Naive thymus-derived CD4-positive, alpha-beta T cell (primary cell): Measurements from ENCODE around the gene MAPK14. TPM values are rescaled to one million over a fixed set of nuclear protein-coding genes. Genes with fewer than 3 reads are reported as not detected.

ENCODE experiments used
- ATAC-seq: fragments of 150-1000 bp; cut with Tn5 transposase; 2 replicates; pipeline ENCODE4 v1.10.0; 2021; ENCODE audit warnings: mild to moderate bottlenecking, moderate library complexity
- CTCF ChIA-PET: fragments of 350-600 bp; sonication (Branson Sonifier 250); formaldehyde crosslinking; loops from one replicate; lab custom pipeline; 2021; ENCODE audit warnings: antibody characterized with exemption; lab: Charles Lee
- POLR2A ChIA-PET: fragments of 350-600 bp; sonication (Branson Sonifier 250); formaldehyde crosslinking; loops from one replicate; lab custom pipeline; 2021; ENCODE audit warnings: antibody characterized with exemption, inconsistent platforms; lab: Charles Lee
- DNase-seq, 9 donors: peaks; one replicate each; pipeline versions ENCODE4 v3.0.0 to v3.0.0-alpha.2; 2020 to 2022; ENCODE audit warnings: mixed read lengths in 1 of 9
- H3K27ac ChIP-seq: one replicate; pipeline ENCODE4 v1.7.0; 2013; ENCODE audit warnings: mild to moderate bottlenecking, low read depth, low read length, moderate library complexity
- H3K27me3 ChIP-seq, 2 donors: one replicate each; pipeline ENCODE4 v1.7.0; 2013; ENCODE audit warnings: low read length in 2 of 2, mild to moderate bottlenecking in 2 of 2, moderate library complexity in 2 of 2; ENCODE audit not compliant: control insufficient read depth in 2 of 2, insufficient read depth in 2 of 2
- H3K36me3 ChIP-seq, 3 experiments: 1 replicate in 2 of 3; 2 replicates in 1 of 3; pipeline ENCODE4 v1.7.0; 2013; ENCODE audit warnings: low read length in 3 of 3, mild to moderate bottlenecking in 3 of 3, moderate library complexity in 1 of 3; ENCODE audit not compliant: insufficient read depth in 3 of 3, control insufficient read depth in 2 of 3
- H3K4me1 ChIP-seq, 2 donors: one replicate each; pipeline ENCODE4 v1.7.0; 2013; ENCODE audit warnings: low read length in 2 of 2, mild to moderate bottlenecking in 2 of 2, moderate library complexity in 1 of 2; ENCODE audit not compliant: control insufficient read depth in 2 of 2, insufficient read depth in 2 of 2
- H3K4me3 ChIP-seq: 2 replicates; pipeline ENCODE4 v1.7.0; 2013; ENCODE audit warnings: mild to moderate bottlenecking, low read length
- H3K9me3 ChIP-seq, 3 experiments: 1 replicate in 2 of 3; 2 replicates in 1 of 3; pipeline ENCODE4 v1.7.0; 2013; ENCODE audit warnings: low read length in 3 of 3; ENCODE audit not compliant: control insufficient read depth in 2 of 3
- H3K27ac Mint-ChIP-seq, 9 donors: one replicate each; pipeline ENCODE4 v1.8.0; 2020 to 2022; ENCODE audit warnings: mixed read lengths in 9 of 9, mild to moderate bottlenecking in 8 of 9, moderate library complexity in 5 of 9, inconsistent platforms in 2 of 9
- H3K27me3 Mint-ChIP-seq, 5 donors: one replicate each; pipeline ENCODE4 v1.8.0; 2021 to 2022; ENCODE audit warnings: mixed read lengths in 5 of 5, mild to moderate bottlenecking in 1 of 5
- H3K36me3 Mint-ChIP-seq, 5 donors: one replicate each; pipeline ENCODE4 v1.8.0; 2020 to 2022; ENCODE audit warnings: mixed read lengths in 5 of 5, mild to moderate bottlenecking in 3 of 5, inconsistent platforms in 1 of 5
- H3K4me1 Mint-ChIP-seq, 7 donors: one replicate each; pipeline ENCODE4 v1.8.0; 2020 to 2022; ENCODE audit warnings: mixed read lengths in 7 of 7, mild to moderate bottlenecking in 3 of 7, inconsistent platforms in 1 of 7
- H3K4me3 Mint-ChIP-seq, 10 donors: one replicate each; pipeline ENCODE4 v1.8.0; 2020 to 2022; ENCODE audit warnings: mild to moderate bottlenecking in 10 of 10, mixed read lengths in 10 of 10, moderate library complexity in 6 of 10, inconsistent platforms in 2 of 10
- H3K9me3 Mint-ChIP-seq, 11 donors: one replicate each; pipeline ENCODE4 v1.8.0; 2020 to 2022; ENCODE audit warnings: mixed read lengths in 11 of 11, mild to moderate bottlenecking in 4 of 11, inconsistent platforms in 1 of 11, moderate library complexity in 1 of 11
- intact Hi-C, 2 donors: fragments of 100-400 bp; cut with micrococcal nuclease; formaldehyde crosslinking; loops; one replicate each; pipeline ENCODE4 v1.15.1; 2023
- polyA plus RNA-seq, 2 donors: library from polyadenylated mRNA; unstranded; fragments of 300-500 nt; fragmentation: Illumina TruSeq; gene quantifications; one replicate each; pipeline ENCODE4 v1.2.3, GENCODE V29; 2021
- total RNA-seq, 6 experiments: library from RNA in 5 of 6; stranded (reverse) in 5 of 6; gene quantifications; 1 replicate in 5 of 6; 2 replicates in 1 of 6; pipeline ENCODE4 v1.2.3 and lab custom pipeline; 2021 to 2026

Gene MAPK14
- total and polyA plus RNA-seq, 7 experiments from 2014 or later = 43.2 to 81.0 (median 60.5) TPM

- Mint-ChIP-seq H3K27ac (peak overlapping the region in 7 of 9 donors; percentile 0 to 76 (median 14)), H3K4me1 (peaks cover 43 to 90% (median 78%) of the 10 kb centered on the region in 7 donors), H3K36me3 (peaks cover 0 to 16% (median 9%) of the 10 kb centered on the region in 5 donors), H3K4me3 (no peak overlapping the region), H3K9me3 (no peaks in the 10 kb centered on the region), H3K27me3 (no peaks in the 10 kb centered on the region)
- H3K36me3 ChIP-seq = no peaks in the 10 kb centered on the region
- DNase-seq = no peak
- intact Hi-C loops = loop anchor here in 1 of 2 donors (2.0 kb wide), 1 partner anchor 13 kb away; no protein-coding TSS in a partner anchor
- peaks cover 0 to 7% of the 10 kb centered on the region in 2 donors for H3K4me1 ChIP-seq
- POLR2A ChIA-PET = no interaction called here
- no peaks in the 10 kb centered on the region for H3K9me3 ChIP-seq
- no peak for ATAC-seq
- no peaks in the 10 kb centered on the region for H3K27me3 ChIP-seq
- no peak overlapping the region for H3K27ac ChIP-seq
- no peak overlapping the region for H3K4me3 ChIP-seq
- CTCF ChIA-PET = no interaction called here
Observed at GRCh38 chr6:36068012-36068392, 40.4 kb downstream of the MAPK14 start.

- ATAC-seq = no peak
- Mint-ChIP-seq H3K9me3 (no peaks in the 10 kb centered on the region), H3K4me1 (peaks cover 41 to 85% (median 78%) of the 10 kb centered on the region in 7 donors), H3K36me3 (peaks cover 0 to 18% (median 9%) of the 10 kb centered on the region in 5 donors), H3K4me3 (peak overlapping the region in 1 of 10 donors; percentile 11), H3K27me3 (no peaks in the 10 kb centered on the region), H3K27ac (peak overlapping the region in 5 of 9 donors; percentile 0 to 76 (median 54))
- Histone ChIP-seq H3K9me3 (no peaks in the 10 kb centered on the region), H3K4me1 (peaks cover 0 to 7% of the 10 kb centered on the region in 2 donors), H3K36me3 (no peaks in the 10 kb centered on the region), H3K27ac (no peak overlapping the region), H3K4me3 (no peak overlapping the region), H3K27me3 (no peaks in the 10 kb centered on the region)
- intact Hi-C loops = loop anchor here in 1 of 2 donors (2.0 kb wide), 1 partner anchor 14 kb away; no protein-coding TSS in a partner anchor
- POLR2A ChIA-PET = no interaction called here
- no peak for DNase-seq
- CTCF ChIA-PET = no interaction called here
Observed at GRCh38 chr6:36068586-36068985, 41.0 kb downstream of the MAPK14 start.

- Mint-ChIP-seq H3K27me3 (no peaks in the 10 kb centered on the region), H3K36me3 (peaks cover 0 to 20% (median 8%) of the 10 kb centered on the region in 5 donors), H3K27ac (peak overlapping the region in 2 of 9 donors; percentile 35 to 76), H3K4me3 (no peak overlapping the region), H3K4me1 (peaks cover 36 to 75% (median 68%) of the 10 kb centered on the region in 7 donors), H3K9me3 (no peaks in the 10 kb centered on the region)
- Histone ChIP-seq H3K4me3 (no peak overlapping the region), H3K27ac (no peak overlapping the region), H3K36me3 (no peaks in the 10 kb centered on the region), H3K9me3 (no peaks in the 10 kb centered on the region), H3K27me3 (no peaks in the 10 kb centered on the region), H3K4me1 (peaks cover 0 to 7% of the 10 kb centered on the region in 2 donors)
- CTCF ChIA-PET = interaction anchor here (2.7 kb wide), 1 partner anchor 42 kb away, joined by 10 read pairs; the partner anchor contains the start of gene MAPK14
- intact Hi-C loops = loop anchor here in 1 of 2 donors (2.0 kb wide), 1 partner anchor 15 kb away; no protein-coding TSS in a partner anchor
- POLR2A ChIA-PET = no interaction called here
- DNase-seq = no peak
- ATAC-seq = no peak
Observed at GRCh38 chr6:36069573-36069972, 42.0 kb downstream of the MAPK14 start.

GRCh38 chr6:36070252-36070651, 42.6 kb downstream of the MAPK14 start:
- CTCF ChIA-PET = interaction anchor here (2.7 kb wide), 1 partner anchor 42 kb away, joined by 10 read pairs; the partner anchor contains the start of gene MAPK14

GRCh38 chr6:36071281-36071680, 43.7 kb downstream of the MAPK14 start:
- Histone ChIP-seq H3K9me3 (no peaks in the 10 kb centered on the region), H3K27ac (peak overlapping the region; percentile 19), H3K4me1 (no peaks in the 10 kb centered on the region), H3K27me3 (no peaks in the 10 kb centered on the region), H3K4me3 (no peak overlapping the region), H3K36me3 (peaks cover 0 to 8% (median 0%) of the 10 kb centered on the region in 3 experiments)
- Mint-ChIP-seq H3K27ac (peak overlapping the region in 3 of 9 donors; percentile 14 to 81 (median 69)), H3K4me1 (peaks cover 29 to 67% (median 59%) of the 10 kb centered on the region in 7 donors), H3K36me3 (peaks cover 0 to 17% (median 4%) of the 10 kb centered on the region in 5 donors), H3K27me3 (no peaks in the 10 kb centered on the region), H3K4me3 (no peak overlapping the region), H3K9me3 (no peaks in the 10 kb centered on the region)
- ChIA-PET POLR2A (interaction anchor here (0.6 kb wide), 1 partner anchor 273 kb away, joined by 5 read pairs; no protein-coding TSS in a partner anchor), CTCF (interaction anchor here (2.7 kb wide), 1 partner anchor 43 kb away, joined by 10 read pairs; the partner anchor contains the start of gene MAPK14)
- DNase-seq (no peak), ATAC-seq (no peak)
- intact Hi-C loops = no loop called here

More at GRCh38 chr6:36070252-36070651, 42.6 kb downstream of the MAPK14 start:
- Histone ChIP-seq H3K4me1 (peaks cover 0 to 1% of the 10 kb centered on the region in 2 donors), H3K4me3 (no peak overlapping the region), H3K27ac (no peak overlapping the region), H3K36me3 (no peaks in the 10 kb centered on the region), H3K27me3 (no peaks in the 10 kb centered on the region), H3K9me3 (no peaks in the 10 kb centered on the region)
- Mint-ChIP-seq H3K4me1 (peaks cover 31 to 70% (median 63%) of the 10 kb centered on the region in 7 donors), H3K36me3 (peaks cover 0 to 15% (median 4%) of the 10 kb centered on the region in 5 donors), H3K9me3 (no peaks in the 10 kb centered on the region), H3K27me3 (no peaks in the 10 kb centered on the region), H3K27ac (peak overlapping the region in 3 of 9 donors; percentile 12 to 38 (median 34)), H3K4me3 (no peak overlapping the region)
- ATAC-seq (no peak), DNase-seq (no peak)
- POLR2A ChIA-PET = no interaction called here
- intact Hi-C loops = no loop called here

GRCh38 chr6:36071714-36072113, 44.1 kb downstream of the MAPK14 start:
- CTCF ChIA-PET = interaction anchor here (2.7 kb wide), 1 partner anchor 44 kb away, joined by 10 read pairs; the partner anchor contains the start of gene MAPK14
- Mint-ChIP-seq H3K4me3 (no peak overlapping the region), H3K36me3 (peaks cover 0 to 22% (median 4%) of the 10 kb centered on the region in 5 donors), H3K27me3 (no peaks in the 10 kb centered on the region), H3K9me3 (no peaks in the 10 kb centered on the region), H3K4me1 (peaks cover 25 to 62% (median 55%) of the 10 kb centered on the region in 7 donors), H3K27ac (peak overlapping the region in 4 of 9 donors; percentile 14 to 81 (median 64))
- H3K27me3 ChIP-seq = no peaks in the 10 kb centered on the region
- intact Hi-C loops = no loop called here
- no peak for ATAC-seq
- peaks cover 0 to 12% (median 4%) of the 10 kb centered on the region in 3 experiments for H3K36me3 ChIP-seq
- no peaks in the 10 kb centered on the region for H3K4me1 ChIP-seq
- H3K9me3 ChIP-seq = no peaks in the 10 kb centered on the region
- no peak for DNase-seq
- POLR2A ChIA-PET = interaction anchor here (0.6 kb wide), 1 partner anchor 273 kb away, joined by 5 read pairs; no protein-coding TSS in a partner anchor
- no peak overlapping the region for H3K4me3 ChIP-seq
- H3K27ac ChIP-seq = peak overlapping the region; percentile 19
